SK-MEL-5 (cell line): ENCODE results near the gene SKP1. TPM values are rescaled to one million over a fixed set of nuclear protein-coding genes. Genes with fewer than 3 reads are reported as not detected.

Experiments
- DNase-seq: peaks from one replicate; pipeline ENCODE4 v3.0.0-alpha.2; 2016; ENCODE audit warnings: low read depth, low spot score
- in situ Hi-C: cut with HindIII; loops from 2 replicates; pipeline ENCODE4 v1.10.0; 2016; ENCODE audit warnings: low sequenced_read_pairs, high pct_unique_total_duplicates, low pct_unique_long_range_greater_than_20kb
- total RNA-seq: library from RNA; depleted of rRNA; stranded (reverse); fragments of >200 nt; shearing (Covaris generic); gene quantifications from 2 replicates; pipeline ENCODE4 v1.2.3, GENCODE V29; 2014

Gene SKP1
- total RNA-seq, 1 experiment from 2014 or later: 315 TPM

- no peak for DNase-seq
- in situ Hi-C loops: no loop called here
These were observed 28.4 kb downstream of the SKP1 start for GRCh38 chr5:134148316-134148715.

- DNase-seq: peak; percentile 28
- in situ Hi-C loops: no loop called here
These were observed 29.9 kb downstream of the SKP1 start for GRCh38 chr5:134146651-134147518.

GRCh38 chr5:134145779-134146581 is 30.8 kb downstream of the SKP1 start:
- DNase-seq: peak; percentile 79
- in situ Hi-C loops: no loop called here

GRCh38 chr5:134145041-134145757 is 31.6 kb downstream of the SKP1 start:
- in situ Hi-C loops: no loop called here

GRCh38 chr5:134143944-134144941 is 32.5 kb downstream of the SKP1 start:
- no peak for DNase-seq
- in situ Hi-C loops: no loop called here

More at GRCh38 chr5:134145041-134145757, 31.6 kb downstream of the SKP1 start:
- DNase-seq: no peak

- in situ Hi-C loops: no loop called here
- no peak for DNase-seq
These were observed 33.3 kb downstream of the SKP1 start for GRCh38 chr5:134143431-134143830.

GRCh38 chr5:134142806-134143205 is 33.9 kb downstream of the SKP1 start:
- in situ Hi-C loops: no loop called here
- no peak for DNase-seq

- peak; percentile 31 for DNase-seq
- in situ Hi-C loops: no loop called here
These were observed 34.7 kb downstream of the SKP1 start for GRCh38 chr5:134142052-134142451.

GRCh38 chr5:134141331-134142050 is 35.3 kb downstream of the SKP1 start:
- DNase-seq: peak; percentile 25
- in situ Hi-C loops: no loop called here

- in situ Hi-C loops: no loop called here
- DNase-seq: peak; percentile 86
These were observed 36.1 kb downstream of the SKP1 start for GRCh38 chr5:134140530-134141201.

- DNase-seq: no peak
- in situ Hi-C loops: no loop called here
These were observed 36.8 kb downstream of the SKP1 start for GRCh38 chr5:134139891-134140469.

GRCh38 chr5:134139377-134139851 is 37.3 kb downstream of the SKP1 start:
- DNase-seq: no peak

GRCh38 chr5:134138416-134139376 is 38.1 kb downstream of the SKP1 start:
- in situ Hi-C loops: no loop called here
- DNase-seq: peak; percentile 43

More at GRCh38 chr5:134139377-134139851, 37.3 kb downstream of the SKP1 start:
- in situ Hi-C loops: no loop called here

- in situ Hi-C loops: no loop called here
- DNase-seq: no peak
These were observed 40.0 kb downstream of the SKP1 start for GRCh38 chr5:134136771-134137170.
